K562 (cell line): ENCODE results near the gene TMEM95. TPM values are rescaled to one million over a fixed set of nuclear protein-coding genes. Genes with fewer than 3 reads are reported as not detected.

Experiments used
- BCOR ChIP-seq: fragments of 450-650 bp; IDR thresholded peaks from 2 replicates; pipeline ENCODE4 v1.6.1; 2016
- BDP1 ChIP-seq: IDR thresholded peaks from 3 replicates; pipeline ENCODE4 v1.6.1; 2011; ENCODE audit not compliant: insufficient read length, insufficient read depth
- CHD2 ChIP-seq: IDR thresholded peaks from 2 replicates; pipeline ENCODE4 v1.6.1; 2011; ENCODE audit warnings: low read depth, low read length
- COPS2 ChIP-seq: fragments of 450-650 bp; conservative IDR thresholded peaks from 2 replicates; pipeline ENCODE4 v1.6.1; 2016; ENCODE audit warnings: mild to moderate bottlenecking, moderate library complexity
- EP300 ChIP-seq: IDR thresholded peaks from 2 replicates; pipeline ENCODE4 v1.6.1; 2012; ENCODE audit warnings: low read length, improper control_type of control experiment
- MBD2 ChIP-seq: sonication (generic); IDR thresholded peaks from 2 replicates; pipeline ENCODE4 v1.6.1; 2016; ENCODE audit warnings: low read depth, borderline replicate concordance
- MCM3 ChIP-seq: fragments of 450-650 bp; IDR thresholded peaks from 2 replicates; pipeline ENCODE4 v1.6.1; 2016
- MEF2D ChIP-seq: conservative IDR thresholded peaks from 2 replicates; pipeline ENCODE4 v1.6.1; 2016; ENCODE audit warnings: low read depth, missing genetic modification characterization, missing compliant biosample characterization
- NONO ChIP-seq, 2 experiments: fragments of 200-400 bp in 1 of 2; fragments of 450-650 bp in 1 of 2; formaldehyde crosslinking in 1 of 2; IDR thresholded peaks; 2 replicates each; pipeline ENCODE4 v1.6.1; 2017; ENCODE audit warnings: low read depth in 2 of 2, mild to moderate bottlenecking in 2 of 2, moderate library complexity in 2 of 2, low read length in 1 of 2
- TAF7 ChIP-seq: fragments of 450-650 bp; IDR thresholded peaks from 2 replicates; pipeline ENCODE4 v1.6.1; 2016; ENCODE audit warnings: missing genetic modification characterization, missing compliant biosample characterization
- TFAM ChIP-seq: fragments of 250-450 bp; sonication (Bioruptor Pico); conservative IDR thresholded peaks from 2 replicates; pipeline ENCODE4 v1.5.0; 2021; ENCODE audit warnings: mild to moderate bottlenecking, moderate library complexity
- TOE1 ChIP-seq, 2 experiments: fragments of 450-650 bp in 1 of 2; sonication (generic) in 1 of 2; formaldehyde crosslinking in 1 of 2; IDR thresholded peaks; 2 replicates each; pipeline versions ENCODE4 v1.7.1 to v1.8.0; 2016 to 2022; ENCODE audit warnings: borderline replicate concordance in 2 of 2, mild to moderate bottlenecking in 2 of 2, antibody characterized with exemption in 1 of 2, inconsistent platforms in 1 of 2, low read depth in 1 of 2, missing genetic modification reagents in 1 of 2, moderate library complexity in 1 of 2
- ZNF23 ChIP-seq: fragments of 250-450 bp; sonication (Bioruptor Pico); IDR thresholded peaks from 2 replicates; pipeline ENCODE4 v1.4.0; 2020; ENCODE audit warnings: mild to moderate bottlenecking
- ZNF253 ChIP-seq: fragments of 250-450 bp; sonication (Bioruptor Pico); conservative IDR thresholded peaks from 2 replicates; pipeline ENCODE4 v1.6.1; 2021; ENCODE audit warnings: mild to moderate bottlenecking
- ZNF324 ChIP-seq: fragments of 250-450 bp; sonication (Bioruptor Pico); IDR thresholded peaks from 2 replicates; pipeline ENCODE4 v1.4.0; 2020; ENCODE audit warnings: mild to moderate bottlenecking
- ZNF347 ChIP-seq: fragments of 450-650 bp; formaldehyde crosslinking; IDR thresholded peaks from 2 replicates; pipeline ENCODE4 v1.4.0; 2020; ENCODE audit warnings: low read depth, mild to moderate bottlenecking, moderate library complexity
- ZNF444 ChIP-seq: fragments of 250-450 bp; sonication (Bioruptor Pico); IDR thresholded peaks from 2 replicates; pipeline ENCODE4 v1.4.0; 2020; ENCODE audit warnings: mild to moderate bottlenecking, moderate library complexity
- ZNF644 ChIP-seq: fragments of 200-800 bp; sonication (Bioruptor generic); IDR thresholded peaks from 2 replicates; pipeline ENCODE4 v1.6.1; 2016; ENCODE audit warnings: low read depth, missing genetic modification characterization, missing compliant biosample characterization
- polyA plus RNA-seq, 8 experiments: library from polyadenylated mRNA; depleted of rRNA in 4 of 8; stranded (reverse) in 5 of 8; unstranded in 3 of 8; fragments of >200 nt; fragmentation: Nextera tagmentation in 2 of 8; fragmentation: Illumina TruSeq in 1 of 8; extraction: Ambion mirVana in 2 of 8; extraction: Trizol in 1 of 8; gene quantifications; 2 replicates each; pipeline versions ENCODE4 v1.2.1 to v1.2.3, GENCODE V29; 2011 to 2014; ENCODE audit warnings: inconsistent platforms in 1 of 8, missing spikeins in 1 of 8
- total RNA-seq, 7 experiments: library from RNA; depleted of rRNA in 6 of 7; stranded (reverse); fragments of >200 nt in 6 of 7; fragmentation: Illumina TruSeq in 2 of 7; extraction: Trizol in 2 of 7; gene quantifications; 2 replicates each; pipeline versions ENCODE4 v1.2.1 to v1.2.3, GENCODE V29; 2011 to 2021; ENCODE audit warnings: low replicate concordance in 1 of 7
- TF ChIP-seq, protein P1 (sequence below): sonication (generic); formaldehyde crosslinking; IDR thresholded peaks from 2 replicates; pipeline ENCODE4 v1.8.1; 2023; ENCODE audit warnings: missing genetic modification reagents, mild to moderate bottlenecking, borderline replicate concordance
- TF ChIP-seq, protein P2 (sequence below), 2 experiments: fragments of 450-650 bp; conservative IDR thresholded peaks; 2 replicates each; pipeline ENCODE4 v1.6.1; 2017; ENCODE audit warnings: mild to moderate bottlenecking in 2 of 2, moderate library complexity in 2 of 2
- TF ChIP-seq, protein P3 (sequence below): sonication (generic); formaldehyde crosslinking; IDR thresholded peaks from 2 replicates; pipeline ENCODE4 v1.8.0; 2022; ENCODE audit warnings: mild to moderate bottlenecking, missing genetic modification reagents, borderline replicate concordance

Gene TMEM95
- total and polyA plus RNA-seq, 9 of the 15 experiments (the other 6 are each of a cell fraction or from before 2014, with no cell fraction given) = not detected

- TF ChIP-seq, protein P1, sequence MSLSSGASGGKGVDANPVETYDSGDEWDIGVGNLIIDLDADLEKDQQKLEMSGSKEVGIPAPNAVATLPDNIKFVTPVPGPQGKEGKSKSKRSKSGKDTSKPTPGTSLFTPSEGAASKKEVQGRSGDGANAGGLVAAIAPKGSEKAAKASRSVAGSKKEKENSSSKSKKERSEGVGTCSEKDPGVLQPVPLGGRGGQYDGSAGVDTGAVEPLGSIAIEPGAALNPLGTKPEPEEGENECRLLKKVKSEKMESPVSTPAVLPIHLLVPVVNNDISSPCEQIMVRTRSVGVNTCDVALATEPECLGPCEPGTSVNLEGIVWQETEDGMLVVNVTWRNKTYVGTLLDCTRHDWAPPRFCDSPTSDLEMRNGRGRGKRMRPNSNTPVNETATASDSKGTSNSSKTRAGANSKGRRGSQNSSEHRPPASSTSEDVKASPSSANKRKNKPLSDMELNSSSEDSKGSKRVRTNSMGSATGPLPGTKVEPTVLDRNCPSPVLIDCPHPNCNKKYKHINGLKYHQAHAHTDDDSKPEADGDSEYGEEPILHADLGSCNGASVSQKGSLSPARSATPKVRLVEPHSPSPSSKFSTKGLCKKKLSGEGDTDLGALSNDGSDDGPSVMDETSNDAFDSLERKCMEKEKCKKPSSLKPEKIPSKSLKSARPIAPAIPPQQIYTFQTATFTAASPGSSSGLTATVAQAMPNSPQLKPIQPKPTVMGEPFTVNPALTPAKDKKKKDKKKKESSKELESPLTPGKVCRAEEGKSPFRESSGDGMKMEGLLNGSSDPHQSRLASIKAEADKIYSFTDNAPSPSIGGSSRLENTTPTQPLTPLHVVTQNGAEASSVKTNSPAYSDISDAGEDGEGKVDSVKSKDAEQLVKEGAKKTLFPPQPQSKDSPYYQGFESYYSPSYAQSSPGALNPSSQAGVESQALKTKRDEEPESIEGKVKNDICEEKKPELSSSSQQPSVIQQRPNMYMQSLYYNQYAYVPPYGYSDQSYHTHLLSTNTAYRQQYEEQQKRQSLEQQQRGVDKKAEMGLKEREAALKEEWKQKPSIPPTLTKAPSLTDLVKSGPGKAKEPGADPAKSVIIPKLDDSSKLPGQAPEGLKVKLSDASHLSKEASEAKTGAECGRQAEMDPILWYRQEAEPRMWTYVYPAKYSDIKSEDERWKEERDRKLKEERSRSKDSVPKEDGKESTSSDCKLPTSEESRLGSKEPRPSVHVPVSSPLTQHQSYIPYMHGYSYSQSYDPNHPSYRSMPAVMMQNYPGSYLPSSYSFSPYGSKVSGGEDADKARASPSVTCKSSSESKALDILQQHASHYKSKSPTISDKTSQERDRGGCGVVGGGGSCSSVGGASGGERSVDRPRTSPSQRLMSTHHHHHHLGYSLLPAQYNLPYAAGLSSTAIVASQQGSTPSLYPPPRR = no peak
- TF ChIP-seq NONO (IDR thresholded peaks at IDR 0.05; ENCODE audit: low read depth in 2 of 2, low read length in 1 of 2) (no peak), EP300 (no peak), TAF7 (no peak), CHD2 (no peak), BDP1 (no peak), TFAM (no peak), MEF2D (tag) (no peak), TOE1 (IDR thresholded peaks at IDR 0.05; ENCODE audit: borderline replicate concordance) (peak; percentile 38; the same call in 1 of the 2 replicates), TOE1 (CRISPR knock-in tag; IDR thresholded peaks at IDR 0.05; ENCODE audit: borderline replicate concordance, low read depth) (no peak), ZNF253 (CRISPR knock-in tag) (no peak), ZNF23 (CRISPR knock-in tag) (no peak), ZNF444 (CRISPR knock-in tag) (0 out of 2 replicates have a peak, but pooled peaks have one; percentile 25), ZNF644 (tag) (no peak), COPS2 (no peak), BCOR (no peak), MCM3 (peak; percentile 77; the same call in 1 of the 2 replicates), ZNF324 (CRISPR knock-in tag) (no peak), ZNF347 (CRISPR knock-in tag) (no peak), MBD2 (no peak; the same call in 1 of the 2 replicates)
- TF ChIP-seq, protein P2, sequence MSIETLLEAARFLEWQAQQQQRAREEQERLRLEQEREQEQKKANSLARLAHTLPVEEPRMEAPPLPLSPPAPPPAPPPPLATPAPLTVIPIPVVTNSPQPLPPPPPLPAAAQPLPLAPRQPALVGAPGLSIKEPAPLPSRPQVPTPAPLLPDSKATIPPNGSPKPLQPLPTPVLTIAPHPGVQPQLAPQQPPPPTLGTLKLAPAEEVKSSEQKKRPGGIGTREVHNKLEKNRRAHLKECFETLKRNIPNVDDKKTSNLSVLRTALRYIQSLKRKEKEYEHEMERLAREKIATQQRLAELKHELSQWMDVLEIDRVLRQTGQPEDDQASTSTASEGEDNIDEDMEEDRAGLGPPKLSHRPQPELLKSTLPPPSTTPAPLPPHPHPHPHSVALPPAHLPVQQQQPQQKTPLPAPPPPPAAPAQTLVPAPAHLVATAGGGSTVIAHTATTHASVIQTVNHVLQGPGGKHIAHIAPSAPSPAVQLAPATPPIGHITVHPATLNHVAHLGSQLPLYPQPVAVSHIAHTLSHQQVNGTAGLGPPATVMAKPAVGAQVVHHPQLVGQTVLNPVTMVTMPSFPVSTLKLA (conservative IDR thresholded peaks at IDR 0.05) = peak; percentile 38 to 60; a peak in 2 of 4 replicates
- TF ChIP-seq, protein P3, sequence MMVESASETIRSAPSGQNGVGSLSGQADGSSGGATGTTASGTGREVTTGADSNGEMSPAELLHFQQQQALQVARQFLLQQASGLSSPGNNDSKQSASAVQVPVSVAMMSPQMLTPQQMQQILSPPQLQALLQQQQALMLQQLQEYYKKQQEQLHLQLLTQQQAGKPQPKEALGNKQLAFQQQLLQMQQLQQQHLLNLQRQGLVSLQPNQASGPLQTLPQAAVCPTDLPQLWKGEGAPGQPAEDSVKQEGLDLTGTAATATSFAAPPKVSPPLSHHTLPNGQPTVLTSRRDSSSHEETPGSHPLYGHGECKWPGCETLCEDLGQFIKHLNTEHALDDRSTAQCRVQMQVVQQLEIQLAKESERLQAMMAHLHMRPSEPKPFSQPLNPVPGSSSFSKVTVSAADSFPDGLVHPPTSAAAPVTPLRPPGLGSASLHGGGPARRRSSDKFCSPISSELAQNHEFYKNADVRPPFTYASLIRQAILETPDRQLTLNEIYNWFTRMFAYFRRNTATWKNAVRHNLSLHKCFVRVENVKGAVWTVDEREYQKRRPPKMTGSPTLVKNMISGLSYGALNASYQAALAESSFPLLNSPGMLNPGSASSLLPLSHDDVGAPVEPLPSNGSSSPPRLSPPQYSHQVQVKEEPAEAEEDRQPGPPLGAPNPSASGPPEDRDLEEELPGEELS = no peak
Measured at GRCh38 chr17:7329374-7329996, 25.5 kb upstream of the TMEM95 start (continued).
